GM12878 (cell line): ENCODE results near the gene UNC119B. TPM values are rescaled to one million over a fixed set of nuclear protein-coding genes. Genes with fewer than 3 reads are reported as not detected.

Source experiments
- ATF2 ChIP-seq: IDR thresholded peaks from 2 replicates; pipeline ENCODE4 v1.6.1; 2012; ENCODE audit warnings: low read length, inconsistent platforms
- BHLHE40 ChIP-seq, 2 experiments: fragments of 450-650 bp in 1 of 2; IDR thresholded peaks; 2 replicates each; pipeline ENCODE4 v1.6.1; 2011 to 2017; ENCODE audit warnings: low read depth in 2 of 2, borderline replicate concordance in 1 of 2, improper control_type of control experiment in 1 of 2, low read length in 1 of 2, mild to moderate bottlenecking in 1 of 2
- E2F8 ChIP-seq: fragments of 450-650 bp; IDR thresholded peaks from 2 replicates; pipeline ENCODE4 v1.6.1; 2018; ENCODE audit warnings: mild to moderate bottlenecking, low read depth, moderate library complexity; ENCODE audit not compliant: partially characterized antibody
- FOXM1 ChIP-seq: IDR thresholded peaks from 2 replicates; pipeline ENCODE4 v1.6.1; 2012; ENCODE audit warnings: low read depth, mild to moderate bottlenecking, inconsistent platforms, low read length, moderate library complexity
- HDGF ChIP-seq: fragments of 450-650 bp; IDR thresholded peaks from 2 replicates; pipeline ENCODE4 v1.6.1; 2016; ENCODE audit warnings: antibody characterized with exemption
- LARP7 ChIP-seq: fragments of 450-650 bp; IDR thresholded peaks from 2 replicates; pipeline ENCODE4 v1.6.1; 2017; ENCODE audit warnings: mild to moderate bottlenecking
- MXI1 ChIP-seq: fragments of 150-350 bp; IDR thresholded peaks from 2 replicates; pipeline ENCODE4 v1.6.1; 2011; ENCODE audit warnings: low read depth, mild to moderate bottlenecking, inconsistent platforms, low read length, improper control_type of control experiment
- NR2C1 ChIP-seq: fragments of 450-650 bp; IDR thresholded peaks from 2 replicates; pipeline ENCODE4 v1.6.1; 2017; ENCODE audit warnings: antibody characterized with exemption, mild to moderate bottlenecking, moderate library complexity
- NR2F1 ChIP-seq: fragments of 450-650 bp; conservative IDR thresholded peaks from 2 replicates; pipeline ENCODE4 v1.6.1; 2017; ENCODE audit warnings: mild to moderate bottlenecking
- PKNOX1 ChIP-seq: fragments of 450-650 bp; IDR thresholded peaks from 2 replicates; pipeline ENCODE4 v1.6.1; 2016; ENCODE audit warnings: mild to moderate bottlenecking
- RELA ChIP-seq: fragments of 450-650 bp; IDR thresholded peaks from 2 replicates; pipeline ENCODE4 v1.8.0; 2014; ENCODE audit warnings: borderline replicate concordance; ENCODE audit not compliant: partially characterized antibody
- SMAD5 ChIP-seq: IDR thresholded peaks from 2 replicates; pipeline ENCODE4 v1.6.1; 2016; ENCODE audit warnings: antibody characterized with exemption, low read depth
- SPI1 ChIP-seq: IDR thresholded peaks from 2 replicates; pipeline ENCODE4 v1.6.1; 2011; ENCODE audit warnings: low read depth, mild to moderate bottlenecking, low read length, moderate library complexity, borderline replicate concordance; ENCODE audit not compliant: insufficient read depth
- SUPT20H ChIP-seq: IDR thresholded peaks from 2 replicates; pipeline ENCODE4 v1.6.1; 2011; ENCODE audit warnings: low read depth, mild to moderate bottlenecking, low read length, moderate library complexity, borderline replicate concordance; ENCODE audit not compliant: control insufficient read depth
- WRNIP1 ChIP-seq: IDR thresholded peaks from 2 replicates; pipeline ENCODE4 v1.6.1; 2011; ENCODE audit warnings: low read depth, low read length, improper control_type of control experiment, borderline replicate concordance
- ZBTB33 ChIP-seq: fragments of 450-650 bp; IDR thresholded peaks from 2 replicates; pipeline ENCODE4 v1.6.1; 2017; ENCODE audit warnings: mild to moderate bottlenecking
- ZBTB4 ChIP-seq: fragments of 450-650 bp; formaldehyde crosslinking; IDR thresholded peaks from 2 replicates; pipeline ENCODE4 v1.4.0; 2022; ENCODE audit warnings: mild to moderate bottlenecking, moderate library complexity
- ZNF24 ChIP-seq: fragments of 450-650 bp; IDR thresholded peaks from 2 replicates; pipeline ENCODE4 v1.6.1; 2017; ENCODE audit warnings: antibody characterized with exemption, mild to moderate bottlenecking
- polyA plus RNA-seq, 11 experiments: library from polyadenylated mRNA; depleted of rRNA in 4 of 11; unstranded in 6 of 11; stranded (reverse) in 5 of 11; fragments of >200 nt; fragmentation: Nextera tagmentation in 4 of 11; fragmentation: Illumina TruSeq in 1 of 11; extraction: Ambion mirVana in 4 of 11; extraction: Trizol in 1 of 11; gene quantifications; 1 replicate in 1 of 11; 2 replicates in 10 of 11; pipeline versions ENCODE4 v1.2.1 to v1.2.3, GENCODE V29; 2011 to 2016; ENCODE audit warnings: inconsistent platforms in 2 of 11, missing spikeins in 2 of 11, low read depth in 1 of 11
- total RNA-seq, 4 experiments: library from RNA; depleted of rRNA in 3 of 4; stranded (reverse); fragments of >200 nt in 3 of 4; fragmentation: Illumina TruSeq in 1 of 4; extraction: Trizol in 1 of 4; gene quantifications; 2 replicates each; pipeline versions ENCODE4 v1.2.1 to v1.2.3, GENCODE V29; 2013 to 2021

UNC119B gene
- total and polyA plus RNA-seq, 10 of the 15 experiments (the other 5 are each of a cell fraction or from before 2014, with no cell fraction given), result 4.3 to 31.5 (median 10.5) TPM

- TF ChIP-seq E2F8, result no peak
- no peak for TF ChIP-seq NR2C1
- TF ChIP-seq WRNIP1, result no peak
- no peak for TF ChIP-seq SMAD5
- no peak for TF ChIP-seq ZBTB4 (CRISPR knock-in tag)
- TF ChIP-seq HDGF, result no peak
- no peak for TF ChIP-seq SUPT20H
- no peak for TF ChIP-seq ATF2
- no peak for TF ChIP-seq FOXM1
- no peak for TF ChIP-seq LARP7
- TF ChIP-seq BHLHE40 (IDR thresholded peaks at IDR 0.05; ENCODE audit: borderline replicate concordance in 1 of 2, low read depth in 2 of 2, low read length in 1 of 2), result peak; percentile 89 to 94
- peak; percentile 33; the same call in 1 of the 2 replicates for TF ChIP-seq PKNOX1
- TF ChIP-seq NR2F1, result 0 out of 2 replicates have a peak, but pooled peaks have one; percentile 45
- TF ChIP-seq SPI1, result no peak
- TF ChIP-seq RELA, result no peak
- TF ChIP-seq MXI1, result no peak
- no peak for TF ChIP-seq ZNF24
- TF ChIP-seq ZBTB33, result no peak
Measured at GRCh38 chr12:120668868-120669840, 41.1 kb upstream of the UNC119B start (continued).
